Esophagus (tissue), 2 donors: ENCODE results near the gene TMEM151A. TPM values are rescaled to one million over a fixed set of nuclear protein-coding genes. Genes with fewer than 3 reads are reported as not detected.
"Not testable (repeated sequence)": the region's sequence is repeated elsewhere in the genome, so short reads cannot be mapped to it uniquely, and the experiment has no call there.

Source experiments
- H3K27ac ChIP-seq, 2 donors: one replicate each; pipeline ENCODE4 v1.5.1; 2013; ENCODE audit warnings: low read depth in 2 of 2, mild to moderate bottlenecking in 2 of 2, inconsistent platforms in 1 of 2, low read length in 1 of 2, moderate library complexity in 1 of 2
- H3K27me3 ChIP-seq, 2 donors: one replicate each; pipeline ENCODE4 v1.6.1; 2013; ENCODE audit warnings: low read length in 2 of 2, control low read depth in 1 of 2, mild to moderate bottlenecking in 1 of 2; ENCODE audit not compliant: insufficient read depth in 2 of 2, control insufficient read depth in 1 of 2
- H3K36me3 ChIP-seq, 2 donors: one replicate each; pipeline ENCODE4 v1.6.1; 2013; ENCODE audit warnings: low read length in 1 of 2; ENCODE audit not compliant: control insufficient read depth in 2 of 2, insufficient read depth in 2 of 2
- H3K4me1 ChIP-seq, 2 donors: one replicate each; pipeline ENCODE4 v1.6.1; 2013; ENCODE audit warnings: low read length in 1 of 2; ENCODE audit not compliant: control insufficient read depth in 2 of 2, insufficient read depth in 2 of 2
- H3K4me3 ChIP-seq, 2 donors: one replicate each; pipeline ENCODE4 v1.5.1; 2013; ENCODE audit warnings: low read length in 2 of 2, mild to moderate bottlenecking in 2 of 2, low read depth in 1 of 2, moderate library complexity in 1 of 2
- H3K9me3 ChIP-seq, 2 donors: one replicate each; pipeline ENCODE4 v1.6.1; 2013; ENCODE audit warnings: mild to moderate bottlenecking in 2 of 2, low read depth in 1 of 2, low read length in 1 of 2, moderate library complexity in 1 of 2; ENCODE audit not compliant: control insufficient read depth in 2 of 2, insufficient read depth in 1 of 2
- WGBS, 2 donors: extraction: QIAGEN DNeasy Blood & Tissue Kit; methylation state at CpG; one replicate each; pipeline ENCODE4 v1.1.7; 2013; 5-methylcytosine and 5-hydroxymethylcytosine counted together
- polyA plus RNA-seq, 2 donors: library from polyadenylated mRNA; stranded (reverse); fragments of 200-250 nt; gene quantifications; one replicate each; pipeline ENCODE4 v1.2.3, GENCODE V29; 2013
- donor health status: healthy with polysubstance abuse.
- donor health status: Bipolar disorder and iron deficiency.

Gene TMEM151A
- polyA plus RNA-seq: under 1 TPM; 0.01 to 0.04 TPM

GRCh38 chr11:66291706-66292542 is at the start of gene TMEM151A:
TSS of gene TMEM151A (plus strand) at chr11:66291894. CDS start at chr11:66292014, 120 bp downstream.
- Histone ChIP-seq H3K27ac (no peak within 1 kb of the TSS), H3K27me3 (peaks cover 0 to 9% of the 10 kb centered on the region in 2 donors), H3K4me3 (peak within 1 kb of the TSS; percentile 40 to 50), H3K4me1 (peaks cover 11 to 30% of the 10 kb centered on the region in 2 donors), H3K36me3 (peaks cover 0 to under 1% of the 10 kb centered on the region in 2 donors), H3K9me3 (no peaks in the 10 kb centered on the region)
- 2% methylated on average over 60 to 95 of the region's 95 CpGs for WGBS, 2 donors

- Histone ChIP-seq H3K27me3 (no peaks in the 10 kb centered on the region), H3K27ac (no peak overlapping the region), H3K4me1 (no peaks in the 10 kb centered on the region), H3K4me3 (no peak overlapping the region), H3K9me3 (no peaks in the 10 kb centered on the region), H3K36me3 (peaks cover 11 to 60% of the 10 kb centered on the region in 2 donors)
- 76 to 77% methylated on average over 14 of the region's 14 CpGs for WGBS, 2 donors
Observed at GRCh38 chr11:66242095-66242765, 49.5 kb upstream of the TMEM151A start.

- Histone ChIP-seq H3K9me3 (no peaks in the 10 kb centered on the region), H3K36me3 (peaks cover 9 to 51% of the 10 kb centered on the region in 2 donors), H3K4me3 (no peak overlapping the region), H3K27me3 (no peaks in the 10 kb centered on the region), H3K27ac (no peak overlapping the region), H3K4me1 (no peaks in the 10 kb centered on the region)
- 76 to 81% methylated on average over 13 of the region's 13 CpGs for WGBS, 2 donors
Observed at GRCh38 chr11:66243782-66244535, 47.7 kb upstream of the TMEM151A start.

- H3K9me3 ChIP-seq: no peaks in the 10 kb centered on the region
- H3K27me3 ChIP-seq: no peaks in the 10 kb centered on the region
- WGBS, 2 donors: 88 to 89% methylated on average over 4 of the region's 4 CpGs
- H3K27ac ChIP-seq: no peak overlapping the region
- H3K36me3 ChIP-seq: peaks cover 0 to 23% of the 10 kb centered on the region in 2 donors
- H3K4me3 ChIP-seq: no peak overlapping the region
- H3K4me1 ChIP-seq: no peaks in the 10 kb centered on the region
Observed at GRCh38 chr11:66247295-66247694, 44.4 kb upstream of the TMEM151A start.

- peaks cover 0 to 18% of the 10 kb centered on the region in 2 donors for H3K36me3 ChIP-seq
- no peaks in the 10 kb centered on the region for H3K4me1 ChIP-seq
- no peaks in the 10 kb centered on the region for H3K9me3 ChIP-seq
- 86 to 88% methylated on average over 3 of the region's 3 CpGs for WGBS, 2 donors
- H3K27me3 ChIP-seq: no peaks in the 10 kb centered on the region
- no peak overlapping the region for H3K27ac ChIP-seq
- H3K4me3 ChIP-seq: no peak overlapping the region
Observed at GRCh38 chr11:66247801-66248200, 43.9 kb upstream of the TMEM151A start.

GRCh38 chr11:66248903-66249302 is 42.8 kb upstream of the TMEM151A start:
- no peaks in the 10 kb centered on the region for H3K4me1 ChIP-seq
- WGBS, 2 donors: 88 to 89% methylated on average over 6 of the region's 6 CpGs
- peaks cover 0 to 12% of the 10 kb centered on the region in 2 donors for H3K36me3 ChIP-seq
- no peaks in the 10 kb centered on the region for H3K9me3 ChIP-seq
- H3K4me3 ChIP-seq: no peak overlapping the region
- no peaks in the 10 kb centered on the region for H3K27me3 ChIP-seq
- no peak overlapping the region for H3K27ac ChIP-seq

GRCh38 chr11:66251809-66252208 is 39.9 kb upstream of the TMEM151A start:
- H3K27me3 ChIP-seq: no peaks in the 10 kb centered on the region
- H3K4me1 ChIP-seq: peaks cover 0 to 2% of the 10 kb centered on the region in 2 donors
- no peak overlapping the region for H3K27ac ChIP-seq
- 72 to 82% methylated on average over 7 of the region's 7 CpGs for WGBS, 2 donors
- no peaks in the 10 kb centered on the region for H3K9me3 ChIP-seq
- no peak overlapping the region for H3K4me3 ChIP-seq
- peaks cover 0 to 1% of the 10 kb centered on the region in 2 donors for H3K36me3 ChIP-seq

GRCh38 chr11:66253081-66253480 is 38.6 kb upstream of the TMEM151A start:
- H3K27me3 ChIP-seq, H3K4me3 ChIP-seq, H3K9me3 ChIP-seq, H3K36me3 ChIP-seq, H3K27ac ChIP-seq, H3K4me1 ChIP-seq: not testable (repeated sequence)
- WGBS, 2 donors: 76 to 79% methylated on average over 6 of the region's 6 CpGs

- H3K27me3 ChIP-seq: no peaks in the 10 kb centered on the region
- no peaks in the 10 kb centered on the region for H3K9me3 ChIP-seq
- peaks cover 0 to 5% of the 10 kb centered on the region in 2 donors for H3K4me1 ChIP-seq
- 4 to 6% methylated on average over 27 to 28 of the region's 28 CpGs for WGBS, 2 donors
- H3K27ac ChIP-seq: peak overlapping the region in 1 of 2 donors; percentile 70
- H3K4me3 ChIP-seq: peak overlapping the region; percentile 85 to 90
- peaks cover 7 to 29% of the 10 kb centered on the region in 2 donors for H3K36me3 ChIP-seq
Observed at GRCh38 chr11:66258473-66258893, 33.2 kb upstream of the TMEM151A start.
